CD14-positive monocyte (primary cell): Measurements from ENCODE around the gene PPP4R1. TPM values are rescaled to one million over a fixed set of nuclear protein-coding genes. Genes with fewer than 3 reads are reported as not detected.

Experiments used
- DNase-seq, 3 donors: peaks; one replicate each; pipeline ENCODE4 v3.0.0-alpha.2; 2011 to 2022
- H2AFZ ChIP-seq: 2 replicates; pipeline ENCODE4 v1.6.0; 2012; ENCODE audit warnings: mild to moderate bottlenecking, low read depth, low read length, inconsistent platforms; ENCODE audit not compliant: insufficient read depth, poor library complexity, severe bottlenecking
- H3K27ac ChIP-seq, 2 donors: 1 replicate in 1 of 2; 2 replicates in 1 of 2; pipeline ENCODE4 v1.5.1; 2012 to 2013; ENCODE audit warnings: low read length in 2 of 2, control low read depth in 1 of 2, inconsistent platforms in 1 of 2, low read depth in 1 of 2, mild to moderate bottlenecking in 1 of 2
- H3K27me3 ChIP-seq, 2 donors: one replicate each; pipeline versions ENCODE4 v1.6.0 to v1.6.1; 2011 to 2013; ENCODE audit warnings: low read length in 2 of 2; ENCODE audit not compliant: control insufficient read depth in 2 of 2, insufficient read depth in 2 of 2
- H3K36me3 ChIP-seq, 2 donors: replicated peaks in 1 of 2; 1 replicate in 1 of 2; 2 replicates in 1 of 2; pipeline versions ENCODE4 v1.5.1 to v1.6.1; 2012 to 2013; ENCODE audit warnings: low read length in 2 of 2, control low read depth in 1 of 2, inconsistent platforms in 1 of 2, mild to moderate bottlenecking in 1 of 2; ENCODE audit not compliant: insufficient read depth in 2 of 2, control insufficient read depth in 1 of 2
- H3K4me1 ChIP-seq, 2 donors: 1 replicate in 1 of 2; 2 replicates in 1 of 2; pipeline versions ENCODE4 v1.5.1 to v1.6.1; 2012 to 2013; ENCODE audit warnings: low read length in 2 of 2, control low read depth in 1 of 2, inconsistent platforms in 1 of 2, mild to moderate bottlenecking in 1 of 2, moderate library complexity in 1 of 2; ENCODE audit not compliant: insufficient read depth in 2 of 2, control insufficient read depth in 1 of 2
- H3K4me2 ChIP-seq: replicated peaks from 2 replicates; pipeline ENCODE3; 2012; ENCODE audit warnings: low read length, moderate library complexity, mild to moderate bottlenecking; ENCODE audit not compliant: poor library complexity, severe bottlenecking; ENCODE audit errors: extremely low read depth
- H3K4me3 ChIP-seq, 3 experiments: fragments of 200-600 bp in 1 of 3; sonication (generic) in 1 of 3; replicated peaks in 1 of 3; 1 replicate in 2 of 3; 2 replicates in 1 of 3; pipeline ENCODE4 v1.5.1; 2011 to 2013; ENCODE audit warnings: low read length in 3 of 3, mild to moderate bottlenecking in 3 of 3, control low read depth in 2 of 3, low read depth in 2 of 3, inconsistent platforms in 1 of 3, moderate library complexity in 1 of 3
- H3K79me2 ChIP-seq: 2 replicates; pipeline ENCODE4 v1.6.0; 2012; ENCODE audit warnings: mild to moderate bottlenecking, control low read depth, inconsistent platforms, low read length, moderate library complexity; ENCODE audit not compliant: insufficient read depth
- H3K9ac ChIP-seq: 2 replicates; pipeline ENCODE4 v1.6.0; 2017; ENCODE audit warnings: low read length, mild to moderate bottlenecking; ENCODE audit not compliant: insufficient read depth, poor library complexity, severe bottlenecking
- H3K9me3 ChIP-seq, 2 donors: replicated peaks in 1 of 2; 1 replicate in 1 of 2; 2 replicates in 1 of 2; pipeline versions ENCODE4 v1.5.1 to v1.6.1; 2012 to 2013; ENCODE audit warnings: low read length in 2 of 2, control low read depth in 1 of 2; ENCODE audit not compliant: control insufficient read depth in 1 of 2, insufficient read depth in 1 of 2
- H4K20me1 ChIP-seq: 2 replicates; pipeline ENCODE4 v1.6.0; 2012; ENCODE audit warnings: mild to moderate bottlenecking, low read length, control low read depth, moderate library complexity; ENCODE audit not compliant: insufficient read depth
- H3K27ac Mint-ChIP-seq, 7 donors: one replicate each; pipeline ENCODE4 v1.8.0; 2020; ENCODE audit warnings: mild to moderate bottlenecking in 7 of 7, mixed read lengths in 7 of 7, moderate library complexity in 6 of 7, inconsistent platforms in 2 of 7
- H3K27me3 Mint-ChIP-seq, 3 donors: one replicate each; pipeline ENCODE4 v1.8.0; 2021 to 2022; ENCODE audit warnings: low read depth in 3 of 3, mild to moderate bottlenecking in 3 of 3, mixed read lengths in 3 of 3, moderate library complexity in 3 of 3, inconsistent platforms in 1 of 3
- H3K36me3 Mint-ChIP-seq, 2 donors: one replicate each; pipeline ENCODE4 v1.8.0; 2020; ENCODE audit warnings: mixed read lengths in 2 of 2, inconsistent platforms in 1 of 2, mild to moderate bottlenecking in 1 of 2
- H3K4me1 Mint-ChIP-seq: one replicate; pipeline ENCODE4 v1.8.0; 2020; ENCODE audit warnings: mild to moderate bottlenecking, mixed read lengths
- H3K4me3 Mint-ChIP-seq, 2 donors: one replicate each; pipeline ENCODE4 v1.8.0; 2020; ENCODE audit warnings: mild to moderate bottlenecking in 2 of 2, mixed read lengths in 2 of 2, moderate library complexity in 1 of 2
- H3K9me3 Mint-ChIP-seq, 7 donors: one replicate each; pipeline ENCODE4 v1.8.0; 2020 to 2022; ENCODE audit warnings: mixed read lengths in 7 of 7, mild to moderate bottlenecking in 6 of 7, moderate library complexity in 6 of 7, inconsistent platforms in 2 of 7
- CTCF ChIP-seq: fragments of 200-600 bp; IDR thresholded peaks from one replicate; pipeline ENCODE4 v1.8.0; 2022; ENCODE audit warnings: antibody characterized with exemption, mild to moderate bottlenecking
- WGBS: methylation state at CpG from one replicate; pipeline ENCODE4 v1.1.5; 2013; ENCODE audit warnings: missing lambda C conversion rate; ENCODE audit not compliant: insufficient coverage; 5-methylcytosine and 5-hydroxymethylcytosine counted together
- intact Hi-C, 2 donors: fragments of 100-400 bp; cut with micrococcal nuclease; formaldehyde crosslinking; loops; one replicate each; pipeline versions ENCODE4 v1.15.0 to v1.15.1; 2023
- polyA plus RNA-seq, 3 donors: library from polyadenylated mRNA; depleted of rRNA in 1 of 3; unstranded in 2 of 3; stranded (reverse) in 1 of 3; fragments of 300-500 nt in 2 of 3; fragments of >200 nt in 1 of 3; fragmentation: Illumina TruSeq in 2 of 3; gene quantifications; 1 replicate in 2 of 3; 2 replicates in 1 of 3; pipeline ENCODE4 v1.2.3, GENCODE V29; 2012 to 2021

The PPP4R1 gene
- polyA plus RNA-seq, 3 donors: 22.0 to 45.3 (median 24.6) TPM

GRCh38 chr18:9546468-9546867 lies 67.9 kb downstream of the PPP4R1 start:
- Histone ChIP-seq H3K4me3 (no peak overlapping the region), H4K20me1 (peaks cover 14% of the 10 kb centered on the region), H3K9ac (no peak overlapping the region), H3K4me1 (no peaks in the 10 kb centered on the region), H3K27ac (no peak overlapping the region), H3K4me2 (no peak overlapping the region), H3K36me3 (peaks cover 61 to 71% of the 10 kb centered on the region in 2 donors), H3K9me3 (no peaks in the 10 kb centered on the region), H3K27me3 (no peaks in the 10 kb centered on the region), H3K79me2 (no peaks in the 10 kb centered on the region), H2AFZ (no peak overlapping the region)
- Mint-ChIP-seq H3K27me3 (peaks cover 0 to 3% (median 2%) of the 10 kb centered on the region in 3 donors), H3K27ac (no peak overlapping the region), H3K4me3 (no peak overlapping the region), H3K4me1 (no peaks in the 10 kb centered on the region), H3K36me3 (peaks cover 60 to 65% of the 10 kb centered on the region in 2 donors), H3K9me3 (no peaks in the 10 kb centered on the region)
- no peak for DNase-seq
- no peak for TF ChIP-seq CTCF
- WGBS: 97% methylated on average over 5 of the region's 6 CpGs
- intact Hi-C loops: no loop called here

GRCh38 chr18:9545029-9545428 lies 69.3 kb downstream of the PPP4R1 start:
- Histone ChIP-seq H4K20me1 (peaks cover 7% of the 10 kb centered on the region), H3K27ac (no peak overlapping the region), H3K4me2 (no peak overlapping the region), H3K9me3 (no peaks in the 10 kb centered on the region), H3K36me3 (peaks cover 49 to 61% of the 10 kb centered on the region in 2 donors), H3K79me2 (no peaks in the 10 kb centered on the region), H3K9ac (no peak overlapping the region), H3K4me1 (no peaks in the 10 kb centered on the region), H2AFZ (no peak overlapping the region), H3K27me3 (no peaks in the 10 kb centered on the region), H3K4me3 (no peak overlapping the region)
- Mint-ChIP-seq H3K4me1 (no peaks in the 10 kb centered on the region), H3K36me3 (peaks cover 49 to 59% of the 10 kb centered on the region in 2 donors), H3K9me3 (no peaks in the 10 kb centered on the region), H3K27ac (peak overlapping the region in 1 of 7 donors; percentile 21), H3K4me3 (no peak overlapping the region), H3K27me3 (peaks cover 0 to 3% (median 2%) of the 10 kb centered on the region in 3 donors)
- no peak for TF ChIP-seq CTCF
- DNase-seq: no peak
- intact Hi-C loops: no loop called here
- no CpG with 5 or more reads among the region's 5 CpGs for WGBS
